Stomach (tissue), 9 donors: ENCODE measurements around the gene FKBP1C. TPM values are rescaled to one million over a fixed set of nuclear protein-coding genes. Genes with fewer than 3 reads are reported as not detected.

Experiments used
- DNase-seq, 2 donors: peaks; one replicate each; pipeline versions ENCODE4 v3.0.0 to v3.0.0-alpha.2; 2013 to 2019
- H3K27ac ChIP-seq, 5 donors: fragments of 200-600 bp in 4 of 5; sonication (generic) in 4 of 5; one replicate each; pipeline ENCODE4 v1.5.1; 2013 to 2019; ENCODE audit warnings: mild to moderate bottlenecking in 1 of 5, moderate library complexity in 1 of 5
- H3K27me3 ChIP-seq, 3 donors: fragments of 200-600 bp; sonication (generic); one replicate each; pipeline ENCODE4 v1.5.1; 2017 to 2019; ENCODE audit warnings: mixed run types in 1 of 3
- H3K36me3 ChIP-seq, 4 donors: fragments of 200-600 bp; sonication (generic); 1 replicate in 3 of 4; 2 replicates in 1 of 4; pipeline ENCODE4 v1.5.1; 2016 to 2019
- H3K4me1 ChIP-seq, 4 donors: fragments of 200-600 bp; sonication (generic); one replicate each; pipeline ENCODE4 v1.5.1; 2016 to 2019
- H3K4me3 ChIP-seq, 4 donors: fragments of 200-600 bp; sonication (generic) in 3 of 4; one replicate each; pipeline ENCODE4 v1.5.1; 2016 to 2019; ENCODE audit warnings: mild to moderate bottlenecking in 1 of 4
- H3K9me3 ChIP-seq, 4 donors: fragments of 200-600 bp; sonication (generic); one replicate each; pipeline ENCODE4 v1.5.1; 2016 to 2019
- CTCF ChIP-seq, 7 experiments: fragments of 450-650 bp in 4 of 7; fragments of 200-600 bp in 3 of 7; sonication (generic) in 3 of 7; IDR thresholded peaks; one replicate each; pipeline ENCODE4 v1.5.1; 2016 to 2019; ENCODE audit warnings: antibody characterized with exemption in 7 of 7, control low read depth in 2 of 7, mild to moderate bottlenecking in 1 of 7
- EP300 ChIP-seq: sonication (generic); formaldehyde crosslinking; IDR thresholded peaks from one replicate; pipeline ENCODE4 v1.6.1; 2017; ENCODE audit warnings: antibody characterized with exemption
- POLR2A ChIP-seq, 4 donors: fragments of 450-650 bp; IDR thresholded peaks; one replicate each; pipeline ENCODE4 v1.6.1; 2016; ENCODE audit warnings: antibody characterized with exemption in 4 of 4, control low read depth in 2 of 4, mild to moderate bottlenecking in 1 of 4, moderate library complexity in 1 of 4
- POLR2AphosphoS5 ChIP-seq, 3 donors: sonication (generic); formaldehyde crosslinking; IDR thresholded peaks; one replicate each; pipeline ENCODE4 v1.6.1; 2016; ENCODE audit warnings: antibody characterized with exemption in 3 of 3
- WGBS, 5 donors: extraction: QIAGEN DNeasy Blood & Tissue Kit in 3 of 5; methylation state at CpG; one replicate each; pipeline versions ENCODE4 v1.1.5 to v1.1.7; 2013 to 2018; 5-methylcytosine and 5-hydroxymethylcytosine counted together
- intact Hi-C: fragments of 100-400 bp; cut with DNase I; formaldehyde crosslinking; loops from one replicate; pipeline ENCODE4 v1.15.1; 2023; ENCODE audit warnings: low total_unique reads
- polyA plus RNA-seq, 3 donors: library from polyadenylated mRNA; stranded (reverse); fragments of 200-250 nt; gene quantifications; one replicate each; pipeline ENCODE4 v1.2.3, GENCODE V29; 2013
- total RNA-seq, 5 donors: library from RNA; depleted of rRNA; stranded (reverse); fragments of >200 nt; gene quantifications; one replicate each; pipeline versions ENCODE4 v1.1.0 to v1.2.3, GENCODE V29; 2014 to 2016
- donor health status: healthy with polysubstance abuse.
- donor health status: Bipolar disorder and iron deficiency.
- donor health status: healthy.

FKBP1C gene
- total and polyA plus RNA-seq, 8 donors, result 0.19 to 1.7 (median 0.45) TPM; not detected in 4

DNA sequence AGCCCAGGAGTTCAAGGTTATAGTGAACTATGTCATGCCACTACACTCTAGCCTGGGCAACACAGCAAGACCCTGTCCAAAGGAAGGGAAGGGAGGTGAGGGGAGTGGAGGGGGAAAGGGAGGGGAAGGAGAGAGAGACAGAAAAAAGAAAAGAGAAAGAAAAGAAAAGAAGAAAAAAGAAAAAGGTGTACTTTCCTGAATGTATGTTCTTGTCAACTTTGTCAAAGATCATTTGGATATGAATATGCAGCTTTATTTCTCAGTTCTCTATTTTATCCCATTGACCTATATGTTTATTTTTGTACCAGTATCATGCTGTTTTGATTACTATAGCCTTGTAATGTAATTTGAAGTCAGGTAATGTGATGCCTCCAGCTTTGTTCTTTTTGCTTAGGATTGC, 30.9 kb upstream of the FKBP1C start:
- no peaks in the 10 kb centered on the region for H3K36me3 ChIP-seq
- no peaks in the 10 kb centered on the region for H3K27me3 ChIP-seq
- no peaks in the 10 kb centered on the region for H3K9me3 ChIP-seq
- no peak for DNase-seq
- intact Hi-C loops, result no loop called here
- H3K4me1 ChIP-seq, result no peaks in the 10 kb centered on the region
- TF ChIP-seq POLR2A (IDR thresholded peaks at IDR 0.05) (no peak), POLR2AphosphoS5 (IDR thresholded peaks at IDR 0.05) (no peak)
- no peak overlapping the region for H3K4me3 ChIP-seq
- no peak overlapping the region for H3K27ac ChIP-seq

- no peaks in the 10 kb centered on the region for H3K9me3 ChIP-seq
These were observed 24.3 kb upstream of the FKBP1C start for GRCh38 chr6:63186970-63187369.

GRCh38 chr6:63188828-63189227, 22.4 kb upstream of the FKBP1C start:
- intact Hi-C loops, result no loop called here
- H3K27me3 ChIP-seq, result no peaks in the 10 kb centered on the region
- H3K36me3 ChIP-seq, result no peaks in the 10 kb centered on the region
- no peak overlapping the region for H3K27ac ChIP-seq
- DNase-seq, result no peak
- no peaks in the 10 kb centered on the region for H3K4me1 ChIP-seq
- no peaks in the 10 kb centered on the region for H3K9me3 ChIP-seq
- no peak overlapping the region for H3K4me3 ChIP-seq
- TF ChIP-seq CTCF (IDR thresholded peaks at IDR 0.05) (no peak), EP300 (no peak), POLR2AphosphoS5 (IDR thresholded peaks at IDR 0.05) (no peak), POLR2A (IDR thresholded peaks at IDR 0.05) (no peak)

More at GRCh38 chr6:63186970-63187369, 24.3 kb upstream of the FKBP1C start:
- Histone ChIP-seq H3K36me3 (no peaks in the 10 kb centered on the region), H3K4me3 (no peak overlapping the region), H3K27ac (no peak overlapping the region), H3K4me1 (no peaks in the 10 kb centered on the region), H3K27me3 (no peaks in the 10 kb centered on the region)
- intact Hi-C loops, result no loop called here
- TF ChIP-seq POLR2A (IDR thresholded peaks at IDR 0.05), result no peak
- no peak for TF ChIP-seq EP300
- no peak for TF ChIP-seq POLR2AphosphoS5 (IDR thresholded peaks at IDR 0.05)
- no peak for TF ChIP-seq CTCF (IDR thresholded peaks at IDR 0.05)
- DNase-seq, result no peak

DNA sequence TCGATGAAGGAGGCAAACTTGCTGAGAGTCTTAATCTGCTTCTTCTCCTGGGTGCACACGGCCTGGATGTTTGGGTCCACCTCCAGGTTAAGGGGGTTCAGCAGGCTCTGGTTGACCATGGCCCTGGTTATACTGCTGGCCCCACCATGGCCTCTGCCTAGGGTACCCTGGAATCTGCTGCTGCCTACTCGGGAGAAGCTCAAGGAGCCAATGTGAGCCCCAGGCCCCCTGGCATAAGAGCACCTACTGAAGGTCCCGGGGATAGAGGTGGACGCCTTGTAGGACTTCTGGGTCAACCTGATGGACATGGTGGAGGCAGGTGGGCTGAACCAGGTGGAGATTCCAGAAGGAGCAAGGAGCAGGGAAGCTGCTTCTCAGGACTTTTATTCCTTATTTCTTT, 17.9 kb upstream of the FKBP1C start:
- DNase-seq, result no peak
- TF ChIP-seq EP300, result no peak
- no peak for TF ChIP-seq CTCF (IDR thresholded peaks at IDR 0.05)
- TF ChIP-seq POLR2AphosphoS5 (IDR thresholded peaks at IDR 0.05), result no peak
- no peak for TF ChIP-seq POLR2A (IDR thresholded peaks at IDR 0.05)
- H3K27ac ChIP-seq, result no peak overlapping the region
- no peaks in the 10 kb centered on the region for H3K27me3 ChIP-seq
- H3K4me1 ChIP-seq, result no peaks in the 10 kb centered on the region
- no peaks in the 10 kb centered on the region for H3K9me3 ChIP-seq
- intact Hi-C loops, result no loop called here
- H3K4me3 ChIP-seq, result no peak overlapping the region
- WGBS, 5 donors, result 84 to 90% (median 88%) methylated on average over 4 to 5 of the region's 5 CpGs
- no peaks in the 10 kb centered on the region for H3K36me3 ChIP-seq

DNA sequence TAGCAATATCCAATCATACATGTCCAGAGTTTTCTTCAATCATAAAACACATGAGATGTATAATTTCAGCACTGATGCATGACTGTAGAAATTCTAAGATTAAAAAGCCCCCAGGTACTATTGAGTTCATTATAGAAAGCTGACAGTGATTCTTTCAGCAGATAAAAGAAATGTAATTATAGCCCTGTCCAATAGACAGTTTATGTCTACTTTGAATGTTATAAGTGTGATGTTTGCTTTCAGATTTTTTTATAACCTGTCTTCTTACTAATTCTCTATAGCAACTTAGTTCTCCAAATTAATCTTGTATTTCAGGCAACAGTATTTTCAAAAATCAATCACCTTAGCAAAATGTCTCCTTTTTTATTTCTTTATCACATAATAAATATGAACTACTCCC, 13.5 kb upstream of the FKBP1C start:
- Histone ChIP-seq H3K36me3 (no peaks in the 10 kb centered on the region), H3K4me3 (no peak overlapping the region), H3K27me3 (no peaks in the 10 kb centered on the region), H3K27ac (no peak overlapping the region), H3K9me3 (peaks cover 0 to 3% (median 2%) of the 10 kb centered on the region in 4 donors), H3K4me1 (no peaks in the 10 kb centered on the region)
- no peak for DNase-seq
- no peak for TF ChIP-seq POLR2A (IDR thresholded peaks at IDR 0.05)
- TF ChIP-seq CTCF (IDR thresholded peaks at IDR 0.05), result no peak
- no peak for TF ChIP-seq EP300
- no peak for TF ChIP-seq POLR2AphosphoS5 (IDR thresholded peaks at IDR 0.05)
- intact Hi-C loops, result no loop called here
